H1 (cell line): ENCODE results near the gene NBPF3. TPM values are rescaled to one million over a fixed set of nuclear protein-coding genes. Genes with fewer than 3 reads are reported as not detected.
A peak's percentile ranks its signal among the peaks of the same experiment; 100 is the strongest.

ENCODE experiments used
- CTCF ChIA-PET: fragments of 300-600 bp; sonication (Branson Sonifier 250); formaldehyde crosslinking; loops from one replicate; lab custom pipeline; 2021; ENCODE audit not compliant: partially characterized antibody; lab: Charles Lee
- POLR2A ChIA-PET: fragments of 300-600 bp; sonication (Branson Sonifier 250); formaldehyde crosslinking; loops from one replicate; lab custom pipeline; 2021; ENCODE audit warnings: inconsistent platforms; ENCODE audit not compliant: partially characterized antibody; lab: Charles Lee
- DNase-seq, 2 experiments: peaks; one replicate each; pipeline versions ENCODE4 v3.0.0 to v3.0.0-alpha.2; 2010 to 2022; ENCODE audit warnings: low spot score in 2 of 2, low read depth in 1 of 2, mixed read lengths in 1 of 2
- FAIRE-seq: peaks from 2 replicates; lab custom pipeline; 2011; peaks lifted over from hg19 to GRCh38; lab: Jason Lieb, UNC
- H2AFZ ChIP-seq: 2 replicates; pipeline ENCODE4 v1.8.1; 2012; ENCODE audit warnings: low read length, inconsistent platforms
- H2AK5ac ChIP-seq: 2 replicates; pipeline ENCODE4 v1.6.1; 2013; ENCODE audit warnings: low read depth, low read length
- H2BK120ac ChIP-seq: replicated peaks from 2 replicates; pipeline ENCODE3; 2013; ENCODE audit warnings: low read depth, low read length, inconsistent platforms
- H2BK12ac ChIP-seq: 2 replicates; pipeline ENCODE4 v1.6.1; 2013; ENCODE audit warnings: low read depth, low read length
- H2BK15ac ChIP-seq: 2 replicates; pipeline ENCODE4 v1.6.1; 2013; ENCODE audit warnings: low read length
- H2BK20ac ChIP-seq: 2 replicates; pipeline ENCODE4 v1.6.1; 2013; ENCODE audit warnings: low read length
- H2BK5ac ChIP-seq: 2 replicates; pipeline ENCODE4 v1.6.1; 2013; ENCODE audit warnings: low read depth, low read length
- H3K14ac ChIP-seq: 2 replicates; pipeline ENCODE4 v1.6.1; 2013; ENCODE audit warnings: inconsistent platforms; ENCODE audit not compliant: insufficient read length
- H3K18ac ChIP-seq: 2 replicates; pipeline ENCODE4 v1.6.1; 2013; ENCODE audit warnings: low read length; ENCODE audit errors: extremely low read depth
- H3K23ac ChIP-seq: 2 replicates; pipeline ENCODE4 v1.6.1; 2013; ENCODE audit warnings: inconsistent platforms; ENCODE audit not compliant: insufficient read length
- H3K23me2 ChIP-seq: 2 replicates; pipeline ENCODE4 v1.6.1; 2013; ENCODE audit warnings: low read depth, low read length
- H3K27ac ChIP-seq: 2 replicates; pipeline ENCODE4 v1.6.1; 2011; ENCODE audit warnings: low read depth, low read length, inconsistent platforms
- H3K27me3 ChIP-seq, 4 experiments: replicated peaks in 1 of 4; 1 replicate in 1 of 4; 2 replicates in 3 of 4; pipeline versions ENCODE4 v1.6.1 to v1.8.1; 2011 to 2013; ENCODE audit warnings: low read length in 3 of 4, mild to moderate bottlenecking in 3 of 4, inconsistent platforms in 2 of 4, mixed read lengths in 2 of 4, moderate library complexity in 1 of 4; ENCODE audit not compliant: control insufficient read depth in 3 of 4, insufficient read depth in 3 of 4; ENCODE audit errors: extremely low read depth in 1 of 4
- H3K36me3 ChIP-seq, 4 experiments: 2 replicates each; pipeline versions ENCODE4 v1.6.1 to v1.8.1; 2011 to 2013; ENCODE audit warnings: mild to moderate bottlenecking in 4 of 4, low read length in 3 of 4, moderate library complexity in 2 of 4, control low read depth in 1 of 4, inconsistent platforms in 1 of 4; ENCODE audit not compliant: insufficient read depth in 4 of 4, control insufficient read depth in 2 of 4
- H3K4ac ChIP-seq: replicated peaks from 2 replicates; pipeline ENCODE3; 2013; ENCODE audit warnings: low read length, low read depth, mixed read lengths, inconsistent platforms; ENCODE audit not compliant: insufficient read length
- H3K4me1 ChIP-seq, 4 experiments: replicated peaks in 1 of 4; 1 replicate in 1 of 4; 2 replicates in 3 of 4; pipeline versions ENCODE4 v1.6.1 to v1.8.1; 2011 to 2013; ENCODE audit warnings: low read length in 3 of 4, inconsistent platforms in 2 of 4, mixed read lengths in 1 of 4; ENCODE audit not compliant: insufficient read depth in 4 of 4, control insufficient read depth in 3 of 4
- H3K4me2 ChIP-seq, 2 experiments: 2 replicates each; pipeline versions ENCODE4 v1.6.1 to v1.8.1; 2011 to 2013; ENCODE audit warnings: low read depth in 2 of 2, low read length in 2 of 2, control low read depth in 1 of 2, inconsistent platforms in 1 of 2, mild to moderate bottlenecking in 1 of 2; ENCODE audit not compliant: insufficient read depth in 1 of 2
- H3K4me3 ChIP-seq, 4 experiments: fragments of 200-600, 300-600 bp in 1 of 4; sonication (generic), shearing (Covaris generic), sonication (Bioruptor Twin) in 1 of 4; 2 replicates each; pipeline versions ENCODE4 v1.5.1 to v1.8.1; 2011 to 2016; ENCODE audit warnings: low read length in 4 of 4, low read depth in 3 of 4, control low read depth in 2 of 4, inconsistent platforms in 2 of 4, mild to moderate bottlenecking in 2 of 4, mixed read lengths in 1 of 4, moderate library complexity in 1 of 4; ENCODE audit not compliant: insufficient read depth in 2 of 4; ENCODE audit errors: extremely low read depth in 1 of 4
- H3K56ac ChIP-seq: replicated peaks from 2 replicates; pipeline ENCODE3; 2013; ENCODE audit warnings: low read depth, mild to moderate bottlenecking, mixed read lengths, low read length, inconsistent platforms; ENCODE audit not compliant: insufficient read length
- H3K79me1 ChIP-seq: 2 replicates; pipeline ENCODE4 v1.6.1; 2013; ENCODE audit warnings: low read depth, low read length, control low read depth
- H3K79me2 ChIP-seq, 2 experiments: 2 replicates each; pipeline versions ENCODE4 v1.6.1 to v1.8.1; 2012 to 2013; ENCODE audit warnings: low read length in 2 of 2, mild to moderate bottlenecking in 2 of 2, inconsistent platforms in 1 of 2; ENCODE audit not compliant: insufficient read depth in 2 of 2, control insufficient read depth in 1 of 2
- H3K9ac ChIP-seq, 4 experiments: replicated peaks in 1 of 4; 1 replicate in 1 of 4; 2 replicates in 3 of 4; pipeline versions ENCODE4 v1.6.1 to v1.8.1; 2011 to 2013; ENCODE audit warnings: low read depth in 3 of 4, low read length in 3 of 4, control low read depth in 2 of 4, mild to moderate bottlenecking in 2 of 4, moderate library complexity in 2 of 4, inconsistent platforms in 1 of 4; ENCODE audit errors: extremely low read depth in 1 of 4
- H3K9me3 ChIP-seq, 2 experiments: 2 replicates each; pipeline versions ENCODE4 v1.6.1 to v1.8.1; 2012 to 2013; ENCODE audit warnings: mild to moderate bottlenecking in 2 of 2, moderate library complexity in 2 of 2, control low read depth in 1 of 2, inconsistent platforms in 1 of 2, low read depth in 1 of 2, low read length in 1 of 2, mixed read lengths in 1 of 2; ENCODE audit not compliant: insufficient read depth in 2 of 2
- H4K20me1 ChIP-seq, 2 experiments: replicated peaks in 1 of 2; 2 replicates each; pipeline versions ENCODE3 to v1.8.1; 2011 to 2013; ENCODE audit warnings: inconsistent platforms in 2 of 2, low read length in 2 of 2, mild to moderate bottlenecking in 1 of 2; ENCODE audit not compliant: insufficient read depth in 2 of 2, control insufficient read depth in 1 of 2
- H4K5ac ChIP-seq: 2 replicates; pipeline ENCODE4 v1.6.1; 2013; ENCODE audit warnings: low read length, low read depth, mixed read lengths, inconsistent platforms; ENCODE audit not compliant: insufficient read length
- H4K8ac ChIP-seq: 2 replicates; pipeline ENCODE4 v1.8.0; 2013; ENCODE audit warnings: mild to moderate bottlenecking, moderate library complexity, low read length, inconsistent platforms; ENCODE audit not compliant: insufficient read depth; ENCODE audit errors: extremely low read depth
- H4K91ac ChIP-seq: replicated peaks from 2 replicates; pipeline ENCODE3; 2013; ENCODE audit warnings: low read length, mixed read lengths, inconsistent platforms; ENCODE audit not compliant: insufficient read length
- CHD1 ChIP-seq: IDR thresholded peaks from 2 replicates; pipeline ENCODE4 v1.6.1; 2012; ENCODE audit warnings: low read depth, low read length, improper control_type of control experiment
- EP300 ChIP-seq, 2 experiments: IDR thresholded peaks; 1 replicate in 1 of 2; 2 replicates in 1 of 2; pipeline ENCODE4 v1.6.1; 2011 to 2012; ENCODE audit warnings: low read depth in 2 of 2, low read length in 2 of 2, mild to moderate bottlenecking in 2 of 2, borderline replicate concordance in 1 of 2, inconsistent platforms in 1 of 2, moderate library complexity in 1 of 2
- FOSL1 ChIP-seq: IDR thresholded peaks from 2 replicates; pipeline ENCODE4 v1.6.1; 2011; ENCODE audit warnings: mild to moderate bottlenecking, low read depth, low read length, moderate library complexity; ENCODE audit not compliant: insufficient read depth
- HDAC6 ChIP-seq: IDR thresholded peaks from one replicate; pipeline ENCODE4 v1.7.1; 2012; ENCODE audit warnings: low read depth, mild to moderate bottlenecking, inconsistent platforms, low read length, moderate library complexity
- JUN ChIP-seq: IDR thresholded peaks from 2 replicates; pipeline ENCODE4 v1.6.1; 2011; ENCODE audit warnings: low read depth, mild to moderate bottlenecking, improper control_type of control experiment, low read length
- JUND ChIP-seq: IDR thresholded peaks from 2 replicates; pipeline ENCODE4 v1.6.1; 2011; ENCODE audit warnings: mild to moderate bottlenecking, improper control_type of control experiment, low read length
- RNF2 ChIP-seq: fragments of 200-900, 300-1000 bp; sonication (generic); IDR thresholded peaks from 2 replicates; pipeline ENCODE4 v1.7.1; 2016; ENCODE audit warnings: borderline replicate concordance, low read depth, mild to moderate bottlenecking, antibody characterized with exemption, low read length; ENCODE audit not compliant: poor library complexity, severe bottlenecking; ENCODE audit errors: missing control alignments
- SRF ChIP-seq: IDR thresholded peaks from 2 replicates; pipeline ENCODE4 v1.6.1; 2011; ENCODE audit warnings: mild to moderate bottlenecking, low read depth, low read length, moderate library complexity
- WGBS, 2 experiments: shearing (Covaris generic) in 1 of 2; methylation state at CpG; one replicate each; pipeline versions ENCODE4 v1.1.6 to v1.1.7; 2013 to 2015; ENCODE audit warnings: low lambda C conversion rate in 2 of 2, mixed read lengths in 2 of 2, inconsistent platforms in 1 of 2, low coverage in 1 of 2, missing lambda C conversion rate in 1 of 2; ENCODE audit not compliant: insufficient replicate concordance in 2 of 2, insufficient coverage in 1 of 2, insufficient read length in 1 of 2; ENCODE audit errors: extremely low coverage in 1 of 2, missing lambda C conversion rate in 1 of 2; 5-methylcytosine and 5-hydroxymethylcytosine counted together
- polyA plus RNA-seq, 7 experiments: library from polyadenylated mRNA; depleted of rRNA in 3 of 7; stranded (reverse) in 5 of 7; unstranded in 2 of 7; fragments of >200 nt in 5 of 7; fragments of 200-250 nt in 2 of 7; gene quantifications; 1 replicate in 5 of 7; 2 replicates in 1 of 7; 4 replicates in 1 of 7; pipeline versions ENCODE4 v1.2.1 to v1.2.3, GENCODE V29; 2011 to 2013; ENCODE audit warnings: missing spikeins in 2 of 7, mixed read lengths in 2 of 7
- total RNA-seq: library from RNA; stranded (reverse); fragmentation: NEBNext Ultra II Directional; extraction: Animal tissue kit (Norgen Biotek cat#: 25700); gene quantifications from 2 replicates; pipeline ENCODE4 v1.2.1, GENCODE V29; 2021

NBPF3 gene
- total and polyA plus RNA-seq, 2 of the 8 experiments (the other 6 are each of a cell fraction or from before 2014, with no cell fraction given): 3.8 to 4.3 TPM

DNA sequence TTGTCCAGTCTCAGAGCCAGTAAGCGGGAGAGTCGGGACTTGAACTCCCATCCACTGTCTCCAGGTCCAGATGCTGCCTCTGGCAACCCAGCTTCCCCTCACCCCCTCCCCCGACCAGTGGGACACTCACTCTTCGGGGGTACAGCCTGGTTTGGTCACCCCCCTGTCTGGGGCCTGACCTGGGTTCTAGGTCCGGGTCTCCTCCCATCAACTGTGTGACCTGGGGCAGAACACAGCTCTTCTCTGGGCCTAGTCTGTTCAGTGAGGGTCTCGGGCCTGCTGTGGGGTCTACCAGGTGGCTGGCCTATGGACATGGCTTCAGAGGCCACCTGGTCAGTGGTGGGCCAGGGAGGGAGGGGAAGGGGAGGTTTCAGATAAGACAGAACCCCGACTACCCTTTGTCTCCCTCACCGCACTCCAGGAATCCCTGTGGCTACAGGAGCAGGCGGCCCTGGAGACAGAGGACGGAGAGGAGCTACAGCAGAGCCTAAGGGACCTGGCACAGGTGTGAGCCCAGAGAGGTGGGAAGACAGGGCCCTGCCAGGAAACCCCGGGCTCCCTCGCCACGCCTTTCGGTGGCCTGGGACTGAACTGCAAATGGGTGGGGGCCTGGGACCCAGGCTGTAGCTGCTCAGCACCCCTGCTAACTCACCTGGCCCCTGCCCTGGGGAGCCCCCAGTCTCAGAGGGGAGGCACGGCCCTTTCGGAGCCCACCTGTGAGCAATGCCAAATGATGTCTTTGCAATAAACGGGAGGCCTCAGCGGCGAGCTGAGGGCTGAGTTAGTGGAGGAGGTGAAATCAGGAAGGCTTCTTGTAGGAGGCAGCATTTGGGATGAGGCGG, 4.1 kb upstream of the NBPF3 start:
- peaks cover 0 to 20% (median 11%) of the 10 kb centered on the region in 4 experiments; a peak in 6 of 7 replicates for H3K27me3 ChIP-seq
- H3K27ac ChIP-seq: no peak overlapping the region
- no peak overlapping the region for H3K14ac ChIP-seq
- CTCF ChIA-PET: interaction anchor here (0.7 to 1.0 kb wide), 4 partner anchors 55 to 223 kb away, joined by 3 read pairs; no protein-coding TSS in a partner anchor
- no peaks in the 10 kb centered on the region for H3K79me2 ChIP-seq
- H2AK5ac ChIP-seq: no peak overlapping the region
- H3K4me1 ChIP-seq: peaks cover 0 to 5% (median 3%) of the 10 kb centered on the region in 4 experiments; a peak in 3 of 7 replicates
- H3K56ac ChIP-seq: no peak overlapping the region
- no peak overlapping the region for H2AFZ ChIP-seq
- H4K5ac ChIP-seq: no peak overlapping the region
- H3K23ac ChIP-seq: no peak overlapping the region
- POLR2A ChIA-PET: interaction anchor here (0.6 to 1.2 kb wide), 2 partner anchors 74 to 277 kb away, joined by 3 read pairs; partner anchors contain the start of gene ALPL
- no peak for FAIRE-seq
- H3K4ac ChIP-seq: no peak overlapping the region
- 86% methylated on average over 18 of the region's 20 CpGs; no CpG with 5 or more reads in 1 of the 2 experiments for WGBS, 2 experiments
- H2BK5ac ChIP-seq: peak overlapping the region; percentile 60; the same call in 1 of the 2 replicates
- H3K4me2 ChIP-seq: peak overlapping the region; percentile 76 to 88
- H3K4me3 ChIP-seq: peak overlapping the region; percentile 21 to 63 (median 40); a peak in 7 of 8 replicates
- no peak overlapping the region for H2BK120ac ChIP-seq
- no peaks in the 10 kb centered on the region for H3K9me3 ChIP-seq
- peak overlapping the region; percentile 94 for H4K8ac ChIP-seq
- H2BK20ac ChIP-seq: no peak overlapping the region
- peaks cover 10% of the 10 kb centered on the region; the same call in 1 of the 2 replicates for H3K23me2 ChIP-seq
- no peak for DNase-seq
- H4K91ac ChIP-seq: no peak overlapping the region
- H3K9ac ChIP-seq: no peak overlapping the region
- no peaks in the 10 kb centered on the region for H3K79me1 ChIP-seq
- peak overlapping the region; percentile 72; the same call in 1 of the 2 replicates for H2BK15ac ChIP-seq
- H2BK12ac ChIP-seq: peak overlapping the region; percentile 75; the same call in 1 of the 2 replicates
- no peaks in the 10 kb centered on the region for H4K20me1 ChIP-seq
- peak overlapping the region; percentile 75 for H3K18ac ChIP-seq
- H3K36me3 ChIP-seq: no peaks in the 10 kb centered on the region
- no peak for TF ChIP-seq JUN
- no peak for TF ChIP-seq FOSL1
- no peak for TF ChIP-seq HDAC6
- TF ChIP-seq RNF2: no peak
- TF ChIP-seq SRF: no peak
- no peak for TF ChIP-seq EP300 (IDR thresholded peaks at IDR 0.05; ENCODE audit: borderline replicate concordance in 1 of 2, low read depth in 2 of 2, low read length in 2 of 2)
- no peak for TF ChIP-seq CHD1
- no peak for TF ChIP-seq JUND
